Nucleus accumbens (tissue), 56 donors: ENCODE results near the gene PRODH.
"Not testable (repeated sequence)": the region's sequence is repeated elsewhere in the genome, so short reads cannot be mapped to it uniquely, and the experiment has no call there.

Source experiments
- DNase-seq, 56 donors: peaks; one replicate each; lab custom pipeline; 2025; lab: John Stamatoyannopoulos, UW

The PRODH gene

GRCh38 chr22:18935889-18936529 lies at the start of gene PRODH:
PRODH (minus strand) TSS chr22:18936293; CDS start chr22:18936287, 6 bp downstream.
- DNase-seq = no peak

GRCh38 chr22:18985780-18986179 lies 49.7 kb upstream of the PRODH start:
- DNase-seq = no peak

- DNase-seq = no peak
These were observed 48.5 kb upstream of the PRODH start for GRCh38 chr22:18984564-18984963.

DNA sequence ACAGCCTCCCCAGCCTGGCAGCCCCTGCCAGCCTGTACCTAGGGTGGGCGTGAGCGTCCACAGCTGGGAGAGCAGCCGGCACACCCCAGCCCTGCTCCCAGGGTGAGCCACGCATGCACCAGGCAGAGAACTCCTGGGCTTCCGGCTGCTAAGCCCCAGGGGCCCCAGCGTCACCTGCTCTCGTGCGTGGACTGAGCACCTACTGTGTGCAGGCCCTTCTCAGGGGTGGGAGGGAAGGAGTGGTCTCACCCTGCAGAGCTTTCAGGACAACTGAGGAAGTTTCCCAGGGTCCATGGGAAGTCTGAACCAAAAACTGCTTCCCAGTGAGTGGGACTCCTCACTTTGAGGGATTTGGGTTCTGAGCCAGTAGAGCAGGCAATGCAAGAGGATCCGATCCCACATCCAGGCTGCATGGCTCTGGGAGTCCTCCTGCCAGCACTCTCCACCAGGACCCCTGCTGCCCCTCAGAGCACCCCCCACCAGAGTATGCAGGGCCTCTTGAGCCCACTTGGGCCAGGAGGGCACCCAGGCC lies 47.1 kb upstream of the PRODH start:
- DNase-seq = no peak

DNA sequence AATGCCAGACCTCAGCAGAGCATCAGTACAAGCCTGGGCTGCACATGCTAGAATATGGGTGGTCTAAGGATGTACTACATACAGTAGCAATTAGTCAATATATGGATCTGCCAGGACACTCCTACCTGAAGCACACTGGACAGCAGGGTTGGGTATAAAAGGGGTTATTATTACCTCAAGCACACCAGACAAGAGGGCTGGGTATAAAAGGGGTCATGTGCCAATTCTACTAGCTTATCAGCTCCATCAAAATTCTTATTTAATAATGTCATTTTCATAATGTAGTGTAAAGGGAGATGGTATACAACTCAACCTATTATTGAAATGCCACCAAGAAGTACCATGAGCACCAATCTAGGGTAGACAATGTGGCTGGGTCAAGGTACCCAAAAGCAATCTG lies 44.7 kb upstream of the PRODH start:
- DNase-seq = no peak

GRCh38 chr22:18979957-18980356 lies 43.9 kb upstream of the PRODH start:
- DNase-seq = no peak

- DNase-seq = no peak
These were observed 42.4 kb upstream of the PRODH start for GRCh38 chr22:18978506-18978905.

DNA sequence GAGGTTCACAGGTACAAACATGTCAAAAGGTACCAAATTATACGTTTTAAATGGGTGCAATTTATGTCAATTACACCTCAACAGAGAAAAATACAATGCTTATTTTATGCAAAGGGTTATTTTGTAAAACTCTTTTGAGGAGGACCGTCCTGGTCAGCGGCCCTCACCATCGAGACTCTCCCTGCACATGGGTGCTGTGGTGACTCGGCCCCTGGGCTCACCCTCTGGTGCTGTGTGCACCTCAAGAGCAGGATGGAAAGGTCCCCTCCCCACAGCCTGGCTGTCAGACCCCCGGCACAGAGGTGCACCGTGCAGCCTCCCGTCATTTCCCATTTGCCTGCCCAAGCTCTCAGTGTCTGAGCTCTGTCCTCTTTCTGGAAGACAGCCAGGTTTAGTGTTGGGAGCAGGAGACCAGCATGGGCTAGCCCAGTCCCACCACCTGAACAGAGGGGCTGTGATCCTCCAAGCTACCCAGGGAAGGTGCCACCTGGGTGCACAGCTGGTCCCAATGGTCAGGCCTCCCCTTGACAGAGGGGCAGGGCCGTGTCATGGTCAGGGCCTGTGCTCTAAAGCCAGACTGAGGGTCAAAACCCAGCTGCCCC lies 41.8 kb upstream of the PRODH start:
- DNase-seq = no peak

DNA sequence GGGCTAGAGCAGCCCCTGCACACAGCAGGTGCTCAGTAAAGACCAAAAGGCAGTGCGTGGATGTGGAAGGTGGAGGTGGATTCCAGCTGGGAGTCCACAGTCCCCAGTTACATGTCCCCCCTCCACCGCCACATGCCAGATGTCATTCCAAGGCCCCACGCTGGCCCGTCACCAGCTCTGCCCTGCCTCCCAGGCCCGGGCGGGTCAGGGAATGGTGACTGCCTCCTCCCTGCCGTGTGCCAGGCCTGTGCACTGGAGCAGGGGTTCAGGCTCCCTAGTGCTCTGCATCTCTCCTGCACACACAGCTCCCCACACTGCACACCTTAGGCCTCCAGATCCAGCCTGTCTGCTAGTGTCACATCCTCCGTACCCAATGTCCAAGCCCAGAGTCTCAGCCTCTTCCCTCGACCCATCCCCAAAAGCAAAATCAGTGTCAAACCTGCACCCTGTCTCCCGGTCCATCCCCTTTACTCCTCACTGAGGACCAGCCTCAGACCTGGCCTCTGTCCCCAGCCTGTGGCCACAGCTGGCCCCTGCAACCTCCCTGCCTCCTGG lies 40.2 kb upstream of the PRODH start:
- no peak for DNase-seq

DNA sequence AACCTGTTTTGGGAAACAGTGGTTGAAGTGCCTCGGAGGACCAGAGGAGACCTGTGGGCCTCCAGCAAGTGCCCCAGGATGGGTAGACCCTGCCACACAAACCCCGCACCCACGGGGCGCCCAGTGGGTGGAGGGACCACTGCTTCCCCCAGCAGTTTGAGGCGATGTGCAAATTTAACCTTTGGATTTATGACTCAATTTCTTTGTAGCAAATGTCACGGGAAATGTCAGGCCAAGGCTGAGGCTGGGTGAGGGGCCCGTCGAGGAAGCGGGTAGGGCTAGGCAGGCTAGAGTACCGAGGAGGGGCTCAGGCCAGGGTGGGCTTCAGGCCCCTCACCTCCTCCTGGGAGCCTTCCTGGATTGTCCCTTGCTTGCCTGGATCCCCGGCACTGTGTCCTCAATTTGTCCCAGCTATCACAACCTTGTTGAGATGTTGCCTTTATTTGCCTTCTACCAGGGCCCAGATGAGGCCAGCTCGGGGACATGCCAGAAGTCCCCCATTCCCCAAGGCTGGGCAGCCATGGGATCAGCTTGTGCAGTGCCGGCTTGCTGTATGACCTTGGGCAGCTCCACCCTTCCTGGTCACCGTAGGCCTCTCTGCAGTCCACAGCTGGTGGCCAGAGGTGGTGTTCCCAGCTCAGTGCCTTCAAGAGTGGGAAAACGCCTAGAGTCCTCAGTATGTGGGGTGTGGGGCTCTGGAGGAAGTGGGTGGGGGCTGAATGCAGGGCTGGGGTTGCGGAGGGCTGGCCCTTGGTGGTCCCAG lies 39.5 kb upstream of the PRODH start:
- DNase-seq = no peak

- no peak for DNase-seq
These were observed 38.5 kb upstream of the PRODH start for GRCh38 chr22:18974477-18975180.

- no peak for DNase-seq
These were observed 37.4 kb upstream of the PRODH start for GRCh38 chr22:18973264-18974031.

DNA sequence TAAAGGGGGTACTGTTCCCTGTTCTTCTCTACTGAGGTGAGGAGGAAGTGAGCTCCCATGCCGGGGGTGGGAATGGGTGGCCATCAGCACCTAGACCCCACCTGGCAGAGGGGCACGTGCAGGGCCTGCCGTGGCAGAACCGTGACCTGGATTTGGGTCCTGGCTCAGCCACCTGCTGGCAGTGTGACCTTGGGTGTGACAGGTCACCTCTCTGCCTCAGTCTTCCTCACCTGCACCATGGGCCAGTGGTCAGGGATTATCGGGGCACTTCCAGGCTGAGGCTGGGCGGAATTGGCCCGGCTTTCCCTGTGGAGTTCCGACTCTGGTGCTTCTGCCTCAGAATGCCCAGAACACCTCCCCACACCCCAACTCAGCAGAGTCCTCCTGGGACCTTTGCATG lies 36.5 kb upstream of the PRODH start:
- DNase-seq = not testable (repeated sequence)

- not testable (repeated sequence) for DNase-seq
These were observed 35.9 kb upstream of the PRODH start for GRCh38 chr22:18972029-18972428.

DNA sequence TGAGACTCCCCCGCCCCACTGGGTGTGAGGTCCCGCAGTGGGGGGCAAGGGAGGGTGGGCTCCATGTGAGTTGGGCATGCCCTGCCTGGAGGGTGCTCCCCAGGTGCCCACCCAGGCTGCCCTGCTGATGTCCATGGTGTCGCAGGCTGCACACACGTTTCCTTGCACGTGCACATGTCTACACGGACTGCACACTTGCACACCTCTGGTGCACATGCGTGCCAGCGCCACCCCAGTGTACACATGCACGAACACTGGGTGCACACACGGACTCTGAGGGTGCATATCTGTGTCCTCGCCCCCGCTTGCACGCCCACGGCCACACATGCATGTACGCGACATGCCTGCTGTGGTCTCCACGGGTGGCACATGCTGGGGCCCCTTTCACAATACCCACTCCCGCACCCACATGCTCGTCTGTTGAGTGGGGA lies 35.2 kb upstream of the PRODH start:
- peak in 3 of 56 donors; percentile 19 to 26 (median 22) for DNase-seq

- DNase-seq = no peak
These were observed 34.8 kb upstream of the PRODH start for GRCh38 chr22:18970948-18971315.

- peak in 3 of 56 donors; percentile 26 to 37 (median 31) for DNase-seq
These were observed 34.3 kb upstream of the PRODH start for GRCh38 chr22:18970176-18970947.

DNA sequence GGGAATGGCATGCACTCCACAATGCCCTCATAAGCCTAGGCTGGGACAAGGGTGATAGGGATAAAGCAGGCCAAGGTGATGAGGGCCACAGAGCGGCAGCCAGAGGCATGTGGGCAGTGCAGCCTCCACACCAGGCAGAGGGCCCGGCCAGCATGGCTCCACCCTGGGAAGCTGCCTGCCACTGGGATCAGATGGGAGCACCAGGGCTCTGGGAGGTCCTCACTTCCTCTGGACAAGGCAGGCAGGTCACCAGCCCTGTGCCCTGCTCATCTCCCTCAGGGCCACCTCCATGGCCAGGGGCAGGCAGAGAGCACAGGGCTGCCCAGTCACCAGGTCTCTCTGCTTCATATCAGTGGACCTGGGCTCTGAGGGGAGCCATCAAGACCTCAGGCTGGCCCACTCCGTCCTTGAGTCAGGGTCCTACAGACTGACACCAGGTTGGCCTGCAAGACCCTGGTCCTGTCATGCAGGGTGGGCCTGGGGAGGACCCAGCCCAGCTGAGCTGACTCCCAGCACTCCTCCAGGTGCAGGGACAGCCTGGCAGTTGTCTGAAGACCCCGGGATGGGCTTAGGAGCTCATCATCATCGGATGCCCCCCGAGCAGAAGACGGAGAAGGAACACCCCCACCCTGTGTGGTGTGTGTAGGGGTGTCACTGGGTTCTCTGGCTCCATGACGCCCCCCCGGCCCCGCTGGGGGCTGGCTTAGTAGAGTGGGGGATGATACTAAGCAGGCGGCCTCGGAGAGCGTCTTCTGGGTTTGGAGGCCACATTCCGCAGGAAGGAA lies 33.3 kb upstream of the PRODH start:
- DNase-seq = not testable (repeated sequence)
